ENCODE measurements around the gene TAF4.

Gene TAF4

DNA sequence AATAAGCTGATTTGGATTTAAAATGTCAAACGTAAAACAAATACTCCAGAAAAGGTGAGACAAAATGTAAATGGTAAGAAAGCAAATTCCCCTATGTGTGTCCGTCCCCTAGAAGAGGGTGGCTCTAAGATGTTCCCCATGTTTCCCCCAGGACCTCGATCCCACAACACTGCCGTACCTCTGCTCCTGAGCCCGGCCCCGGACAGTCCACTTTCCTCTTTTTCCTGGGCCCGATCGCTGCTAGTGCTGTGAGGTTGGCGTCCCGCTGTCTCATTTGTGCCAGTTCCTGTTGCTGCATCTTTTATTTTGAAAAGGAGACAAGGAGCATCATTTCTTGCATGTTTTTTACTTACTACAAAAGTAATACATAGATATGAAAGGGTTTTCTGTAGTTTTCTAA is 68.3 kb downstream of the TAF4 start:
- Histone ChIP-seq H3K9me2 (replicated peaks; ENCODE audit: insufficient read depth, low read length) (no peaks in the 10 kb centered on the region), H3K36me3 (ENCODE audit: low read length) (no peaks in the 10 kb centered on the region)

GRCh38 chr20:61994546-61994945 is 71.1 kb downstream of the TAF4 start:
- Histone ChIP-seq H3K9me3 (ENCODE audit: insufficient read depth, low read length) (no peaks in the 10 kb centered on the region), H3K9ac (ENCODE audit: low read length) (no peak overlapping the region), H3K4me3 (ENCODE audit: insufficient read depth, low read length, poor library complexity, severe bottlenecking) (no peak overlapping the region), H3K9me2 (replicated peaks; ENCODE audit: insufficient read depth, low read length) (no peaks in the 10 kb centered on the region), H4K20me1 (ENCODE audit: low read depth, low read length) (no peaks in the 10 kb centered on the region), H3K4me2 (ENCODE audit: low read depth, low read length, poor library complexity, severe bottlenecking) (no peak overlapping the region), H3K27ac (ENCODE audit: low read depth, low read length) (no peak overlapping the region), H3K27me3 (ENCODE audit: low read length) (no peaks in the 10 kb centered on the region), H3K36me3 (ENCODE audit: low read length) (no peaks in the 10 kb centered on the region; the same call in 1 of the 2 replicates), H2AFZ (ENCODE audit: low read depth, low read length, severe bottlenecking) (no peak overlapping the region), H3F3A (ENCODE audit: insufficient read depth) (no peaks in the 10 kb centered on the region), H3K79me2 (ENCODE audit: insufficient read depth, low read length) (no peaks in the 10 kb centered on the region)
- TF ChIP-seq, protein P1, sequence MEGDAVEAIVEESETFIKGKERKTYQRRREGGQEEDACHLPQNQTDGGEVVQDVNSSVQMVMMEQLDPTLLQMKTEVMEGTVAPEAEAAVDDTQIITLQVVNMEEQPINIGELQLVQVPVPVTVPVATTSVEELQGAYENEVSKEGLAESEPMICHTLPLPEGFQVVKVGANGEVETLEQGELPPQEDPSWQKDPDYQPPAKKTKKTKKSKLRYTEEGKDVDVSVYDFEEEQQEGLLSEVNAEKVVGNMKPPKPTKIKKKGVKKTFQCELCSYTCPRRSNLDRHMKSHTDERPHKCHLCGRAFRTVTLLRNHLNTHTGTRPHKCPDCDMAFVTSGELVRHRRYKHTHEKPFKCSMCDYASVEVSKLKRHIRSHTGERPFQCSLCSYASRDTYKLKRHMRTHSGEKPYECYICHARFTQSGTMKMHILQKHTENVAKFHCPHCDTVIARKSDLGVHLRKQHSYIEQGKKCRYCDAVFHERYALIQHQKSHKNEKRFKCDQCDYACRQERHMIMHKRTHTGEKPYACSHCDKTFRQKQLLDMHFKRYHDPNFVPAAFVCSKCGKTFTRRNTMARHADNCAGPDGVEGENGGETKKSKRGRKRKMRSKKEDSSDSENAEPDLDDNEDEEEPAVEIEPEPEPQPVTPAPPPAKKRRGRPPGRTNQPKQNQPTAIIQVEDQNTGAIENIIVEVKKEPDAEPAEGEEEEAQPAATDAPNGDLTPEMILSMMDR (IDR thresholded peaks at IDR 0.05; ENCODE audit: insufficient read depth, low read length, poor library complexity, severe bottlenecking), result no peak
- TF ChIP-seq EZH2phosphoT487 (conservative IDR thresholded peaks at IDR 0.05; ENCODE audit: low read length), result no peak

More for the DNA sequence above, 68.3 kb downstream of the TAF4 start:
- no peak overlapping the region for H2AFZ ChIP-seq (ENCODE audit: low read depth, low read length, severe bottlenecking)
- H3K4me3 ChIP-seq (ENCODE audit: insufficient read depth, low read length, poor library complexity, severe bottlenecking), result no peak overlapping the region
- H3F3A ChIP-seq (ENCODE audit: insufficient read depth), result no peaks in the 10 kb centered on the region
- H3K27ac ChIP-seq (ENCODE audit: low read depth, low read length), result no peak overlapping the region
- no peaks in the 10 kb centered on the region for H3K79me2 ChIP-seq (ENCODE audit: insufficient read depth, low read length)
- no peak overlapping the region for H3K4me2 ChIP-seq (ENCODE audit: low read depth, low read length, poor library complexity, severe bottlenecking)
- H3K9me3 ChIP-seq (ENCODE audit: insufficient read depth, low read length), result no peaks in the 10 kb centered on the region
- H3K9ac ChIP-seq (ENCODE audit: low read length), result no peak overlapping the region
- TF ChIP-seq EZH2phosphoT487 (conservative IDR thresholded peaks at IDR 0.05; ENCODE audit: low read length), result no peak
- TF ChIP-seq, protein P1 (IDR thresholded peaks at IDR 0.05; ENCODE audit: insufficient read depth, low read length, poor library complexity, severe bottlenecking), result no peak
- H4K20me1 ChIP-seq (ENCODE audit: low read depth, low read length), result no peaks in the 10 kb centered on the region
- H3K27me3 ChIP-seq (ENCODE audit: low read length), result no peaks in the 10 kb centered on the region

- Histone ChIP-seq H3F3A (ENCODE audit: insufficient read depth) (no peaks in the 10 kb centered on the region), H3K36me3 (ENCODE audit: low read length) (no peaks in the 10 kb centered on the region; the same call in 1 of the 2 replicates), H3K79me2 (ENCODE audit: insufficient read depth, low read length) (no peaks in the 10 kb centered on the region), H3K27me3 (ENCODE audit: low read length) (no peaks in the 10 kb centered on the region), H3K4me3 (ENCODE audit: insufficient read depth, low read length, poor library complexity, severe bottlenecking) (no peak overlapping the region), H3K4me2 (ENCODE audit: low read depth, low read length, poor library complexity, severe bottlenecking) (no peak overlapping the region), H3K9ac (ENCODE audit: low read length) (no peak overlapping the region), H3K27ac (ENCODE audit: low read depth, low read length) (no peak overlapping the region), H2AFZ (ENCODE audit: low read depth, low read length, severe bottlenecking) (no peak overlapping the region), H3K9me2 (replicated peaks; ENCODE audit: insufficient read depth, low read length) (no peaks in the 10 kb centered on the region), H4K20me1 (ENCODE audit: low read depth, low read length) (no peaks in the 10 kb centered on the region), H3K9me3 (ENCODE audit: insufficient read depth, low read length) (no peaks in the 10 kb centered on the region)
- TF ChIP-seq, protein P1 (IDR thresholded peaks at IDR 0.05; ENCODE audit: insufficient read depth, low read length, poor library complexity, severe bottlenecking), result no peak
- TF ChIP-seq EZH2phosphoT487 (conservative IDR thresholded peaks at IDR 0.05; ENCODE audit: low read length), result no peak
Observed at GRCh38 chr20:61993058-61993457, 72.6 kb downstream of the TAF4 start.
